NT2/D1 (cell line): ENCODE results near the gene GRID2IP.

Experiments used
- DNase-seq: peaks from one replicate; pipeline ENCODE4 v3.0.0-alpha.2; 2011; ENCODE audit warnings: low read depth, low spot score
- H3K27me3 ChIP-seq: 2 replicates; pipeline ENCODE4 v1.6.0; 2011; ENCODE audit warnings: mild to moderate bottlenecking; ENCODE audit not compliant: insufficient read length, insufficient read depth
- H3K36me3 ChIP-seq: 2 replicates; pipeline ENCODE4 v1.6.1; 2011; ENCODE audit warnings: mild to moderate bottlenecking, low read length, mixed read lengths; ENCODE audit not compliant: insufficient read depth, insufficient read length
- H3K4me1 ChIP-seq: 2 replicates; pipeline ENCODE4 v1.5.1; 2011; ENCODE audit not compliant: insufficient read depth, insufficient read length
- H3K4me3 ChIP-seq: 2 replicates; pipeline ENCODE4 v1.5.1; 2011; ENCODE audit warnings: low read depth; ENCODE audit not compliant: insufficient read length
- H3K9ac ChIP-seq: 2 replicates; pipeline ENCODE4 v1.6.0; 2011; ENCODE audit warnings: low read depth; ENCODE audit not compliant: insufficient read length
- H3K9me3 ChIP-seq: 2 replicates; pipeline ENCODE4 v1.5.1; 2011; ENCODE audit warnings: mild to moderate bottlenecking, low read length; ENCODE audit not compliant: insufficient read depth
- SUZ12 ChIP-seq: IDR thresholded peaks from 2 replicates; pipeline ENCODE4 v1.6.1; 2011; ENCODE audit not compliant: insufficient read length, insufficient read depth; ENCODE audit errors: extremely low read depth
- YY1 ChIP-seq: IDR thresholded peaks from 2 replicates; pipeline ENCODE4 v1.6.1; 2011; ENCODE audit not compliant: insufficient read length, insufficient read depth
- ZNF274 ChIP-seq: IDR thresholded peaks from 2 replicates; pipeline ENCODE4 v1.6.1; 2011; ENCODE audit warnings: mild to moderate bottlenecking, low read depth, low read length

The GRID2IP gene

GRCh38 chr7:6536262-6537260, 14.7 kb downstream of the GRID2IP start:
- peak; percentile 61 for DNase-seq
- peaks cover 13% of the 10 kb centered on the region for H3K4me1 ChIP-seq
- peaks cover 39% of the 10 kb centered on the region for H3K27me3 ChIP-seq
- peak overlapping the region; percentile 41 for H3K4me3 ChIP-seq
- TF ChIP-seq ZNF274 (no peak), YY1 (no peak), SUZ12 (no peak)
- H3K36me3 ChIP-seq = no peaks in the 10 kb centered on the region
- peak overlapping the region; percentile 67 for H3K9ac ChIP-seq
- H3K9me3 ChIP-seq = no peaks in the 10 kb centered on the region

GRCh38 chr7:6533893-6534495, 17.3 kb downstream of the GRID2IP start:
- Histone ChIP-seq H3K4me1 (peaks cover 18% of the 10 kb centered on the region), H3K9me3 (no peaks in the 10 kb centered on the region), H3K36me3 (no peaks in the 10 kb centered on the region), H3K4me3 (no peak overlapping the region), H3K27me3 (peaks cover 47% of the 10 kb centered on the region), H3K9ac (no peak overlapping the region)
- TF ChIP-seq YY1 = no peak
- no peak for TF ChIP-seq ZNF274
- TF ChIP-seq SUZ12 = no peak
- no peak for DNase-seq

- no peak for DNase-seq
- H3K9me3 ChIP-seq = no peaks in the 10 kb centered on the region
- H3K36me3 ChIP-seq = no peaks in the 10 kb centered on the region
- H3K9ac ChIP-seq = no peak overlapping the region
- no peak overlapping the region for H3K4me3 ChIP-seq
- peaks cover 62% of the 10 kb centered on the region for H3K27me3 ChIP-seq
- H3K4me1 ChIP-seq = peaks cover 24% of the 10 kb centered on the region
- TF ChIP-seq ZNF274 (no peak), YY1 (no peak), SUZ12 (no peak)
Measured at GRCh38 chr7:6532516-6532915, 18.7 kb downstream of the GRID2IP start.

- no peak for DNase-seq
- H3K9me3 ChIP-seq = no peaks in the 10 kb centered on the region
- TF ChIP-seq ZNF274 (no peak), SUZ12 (no peak), YY1 (no peak)
- H3K36me3 ChIP-seq = no peaks in the 10 kb centered on the region
- peaks cover 70% of the 10 kb centered on the region for H3K27me3 ChIP-seq
- H3K4me3 ChIP-seq = peak overlapping the region; percentile 84
- peak overlapping the region; percentile 83 for H3K9ac ChIP-seq
- peaks cover 26% of the 10 kb centered on the region for H3K4me1 ChIP-seq
Measured at GRCh38 chr7:6531492-6532279, 19.6 kb downstream of the GRID2IP start.

- DNase-seq = no peak
- Histone ChIP-seq H3K4me3 (peak overlapping the region; percentile 84), H3K27me3 (peaks cover 68% of the 10 kb centered on the region), H3K9me3 (no peaks in the 10 kb centered on the region), H3K36me3 (no peaks in the 10 kb centered on the region), H3K9ac (peak overlapping the region; percentile 83), H3K4me1 (peaks cover 23% of the 10 kb centered on the region)
- TF ChIP-seq SUZ12 (no peak), YY1 (no peak), ZNF274 (no peak)
Measured at GRCh38 chr7:6530626-6531491, 20.4 kb downstream of the GRID2IP start.

GRCh38 chr7:6529643-6530042, 21.6 kb downstream of the GRID2IP start:
- H3K27me3 ChIP-seq = peaks cover 64% of the 10 kb centered on the region

More at GRCh38 chr7:6529643-6530042, 21.6 kb downstream of the GRID2IP start:
- peak overlapping the region; percentile 84 for H3K4me3 ChIP-seq
- TF ChIP-seq ZNF274 = no peak
- no peak for TF ChIP-seq YY1
- TF ChIP-seq SUZ12 = no peak
- no peaks in the 10 kb centered on the region for H3K36me3 ChIP-seq
- peak overlapping the region; percentile 69 for H3K9ac ChIP-seq
- no peaks in the 10 kb centered on the region for H3K9me3 ChIP-seq
- H3K4me1 ChIP-seq = peaks cover 21% of the 10 kb centered on the region
- DNase-seq = no peak
